ENCODE data around the gene ENTPD5.

DNA sequence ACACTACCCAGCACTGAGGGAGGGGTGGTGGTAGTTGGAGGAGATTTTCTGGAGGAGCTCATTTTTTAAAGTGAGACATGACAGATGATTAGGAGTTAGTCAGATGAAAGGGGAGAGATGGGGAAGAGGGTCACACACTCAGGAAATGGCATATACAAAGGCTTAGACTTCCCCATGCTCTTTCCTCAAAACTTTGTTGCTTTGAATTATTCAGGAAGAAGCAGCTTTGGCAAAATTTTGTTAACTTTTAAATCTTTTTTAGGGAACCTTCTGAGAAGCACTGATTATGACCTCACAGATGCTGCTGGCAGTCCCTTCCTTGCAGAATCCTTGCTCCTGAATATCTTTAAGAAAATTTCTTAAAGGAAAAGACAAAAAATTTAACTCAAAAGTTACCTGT lies 45.3 kb upstream of the ENTPD5 start:
- TF ChIP-seq, protein P1, sequence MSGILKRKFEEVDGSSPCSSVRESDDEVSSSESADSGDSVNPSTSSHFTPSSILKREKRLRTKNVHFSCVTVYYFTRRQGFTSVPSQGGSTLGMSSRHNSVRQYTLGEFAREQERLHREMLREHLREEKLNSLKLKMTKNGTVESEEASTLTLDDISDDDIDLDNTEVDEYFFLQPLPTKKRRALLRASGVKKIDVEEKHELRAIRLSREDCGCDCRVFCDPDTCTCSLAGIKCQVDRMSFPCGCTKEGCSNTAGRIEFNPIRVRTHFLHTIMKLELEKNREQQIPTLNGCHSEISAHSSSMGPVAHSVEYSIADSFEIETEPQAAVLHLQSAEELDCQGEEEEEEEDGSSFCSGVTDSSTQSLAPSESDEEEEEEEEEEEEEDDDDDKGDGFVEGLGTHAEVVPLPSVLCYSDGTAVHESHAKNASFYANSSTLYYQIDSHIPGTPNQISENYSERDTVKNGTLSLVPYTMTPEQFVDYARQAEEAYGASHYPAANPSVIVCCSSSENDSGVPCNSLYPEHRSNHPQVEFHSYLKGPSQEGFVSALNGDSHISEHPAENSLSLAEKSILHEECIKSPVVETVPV (CRISPR knock-in tag; IDR thresholded peaks at IDR 0.05), result no peak
- no peak for TF ChIP-seq SNAI2 (CRISPR knock-in tag; IDR thresholded peaks at IDR 0.05)
- TF ChIP-seq ZNF565 (CRISPR knock-in tag; conservative IDR thresholded peaks at IDR 0.05; ENCODE audit: low read depth), result no peak

Measured in SK-N-SH treated with all-trans-retinoic acid at 6 μM for 48 hours (cell line).